Right atrium auricular region (tissue), 2 donors: Measurements from ENCODE around the gene RAB24. TPM values are rescaled to one million over a fixed set of nuclear protein-coding genes. Genes with fewer than 3 reads are reported as not detected.
A peak's percentile ranks its signal among the peaks of the same experiment; 100 is the strongest.

ENCODE experiments used
- DNase-seq: peaks from one replicate; pipeline ENCODE4 v3.0.0-alpha.2; 2019; ENCODE audit warnings: low spot score
- H3K27ac ChIP-seq, 2 donors: fragments of 200-600 bp; sonication (generic); 1 replicate in 1 of 2; 2 replicates in 1 of 2; pipeline ENCODE4 v1.5.1; 2016 to 2019
- H3K27me3 ChIP-seq, 2 donors: fragments of 200-600 bp; sonication (generic); one replicate each; pipeline versions ENCODE4 v1.5.1 to v1.6.0; 2017 to 2019
- H3K36me3 ChIP-seq: fragments of 200-600 bp; sonication (generic); one replicate; pipeline ENCODE4 v1.5.1; 2016
- H3K4me1 ChIP-seq, 2 donors: fragments of 200-600 bp; sonication (generic); one replicate each; pipeline versions ENCODE4 v1.5.1 to v1.6.0; 2017 to 2019
- H3K4me3 ChIP-seq, 2 donors: fragments of 200-600 bp; sonication (generic); 1 replicate in 1 of 2; 2 replicates in 1 of 2; pipeline ENCODE4 v1.5.1; 2017 to 2019; ENCODE audit warnings: mild to moderate bottlenecking in 1 of 2, moderate library complexity in 1 of 2
- H3K9me3 ChIP-seq, 2 donors: fragments of 200-600 bp; sonication (generic); one replicate each; pipeline ENCODE4 v1.5.1; 2019
- CTCF ChIP-seq, 2 donors: fragments of 200-600 bp; sonication (generic); IDR thresholded peaks; one replicate each; pipeline ENCODE4 v1.5.1; 2019; ENCODE audit warnings: antibody characterized with exemption in 2 of 2
- total RNA-seq, 2 donors: library from RNA; depleted of rRNA; stranded (reverse); fragments of >200 nt; gene quantifications; one replicate each; pipeline ENCODE4 v1.1.0, GENCODE V29; 2016

RAB24 gene
- total RNA-seq, 2 donors from 2014 or later, result 14.8 to 14.9 TPM

DNA sequence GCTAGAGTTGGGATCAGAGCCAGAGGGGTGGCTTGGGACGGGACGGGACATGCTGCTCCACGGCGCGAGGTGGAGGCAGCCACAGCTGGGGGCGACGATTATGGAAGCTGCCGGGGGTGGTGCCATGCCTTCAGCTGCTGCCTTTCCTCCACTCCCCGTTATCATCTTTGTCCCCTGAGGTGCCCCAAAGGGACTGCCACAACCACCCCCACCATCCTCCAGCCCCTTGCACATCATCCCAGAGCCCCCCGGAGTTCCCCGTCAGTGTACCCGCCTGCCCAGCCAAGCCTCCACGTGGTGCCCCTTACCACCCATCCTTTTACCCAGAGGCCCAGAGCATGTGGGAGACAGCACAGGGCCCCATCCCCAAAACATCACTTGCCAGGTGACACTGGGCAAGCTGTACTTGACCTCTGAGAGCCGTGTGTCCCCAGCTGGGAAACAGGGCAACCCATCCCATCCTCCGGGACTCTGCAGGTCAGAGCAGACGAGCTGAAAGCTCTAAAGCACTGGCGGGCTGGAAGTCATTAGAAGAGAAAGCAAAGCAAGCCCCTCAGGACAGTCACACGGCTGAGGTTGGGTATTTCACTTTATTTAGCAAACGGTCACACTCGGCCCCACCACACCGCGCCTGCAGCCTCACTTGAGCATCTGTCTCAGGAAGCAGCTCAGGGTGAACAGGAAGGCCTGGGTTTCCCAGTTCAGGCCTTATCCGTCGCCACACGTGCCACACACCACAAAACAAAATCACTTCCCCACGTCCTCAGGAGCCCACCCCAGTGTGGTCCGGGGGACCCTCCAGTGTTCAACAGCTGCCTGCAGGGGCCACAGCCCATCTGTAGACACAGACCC, 27.7 kb upstream of the RAB24 start:
- no peaks in the 10 kb centered on the region for H3K27me3 ChIP-seq
- DNase-seq, result no peak
- H3K27ac ChIP-seq, result no peak overlapping the region
- peaks cover 0 to 18% of the 10 kb centered on the region in 2 donors for H3K4me1 ChIP-seq
- no peak for TF ChIP-seq CTCF (IDR thresholded peaks at IDR 0.05)
- no peaks in the 10 kb centered on the region for H3K9me3 ChIP-seq
- H3K36me3 ChIP-seq, result peaks cover 51% of the 10 kb centered on the region
- H3K4me3 ChIP-seq, result no peak overlapping the region

DNA sequence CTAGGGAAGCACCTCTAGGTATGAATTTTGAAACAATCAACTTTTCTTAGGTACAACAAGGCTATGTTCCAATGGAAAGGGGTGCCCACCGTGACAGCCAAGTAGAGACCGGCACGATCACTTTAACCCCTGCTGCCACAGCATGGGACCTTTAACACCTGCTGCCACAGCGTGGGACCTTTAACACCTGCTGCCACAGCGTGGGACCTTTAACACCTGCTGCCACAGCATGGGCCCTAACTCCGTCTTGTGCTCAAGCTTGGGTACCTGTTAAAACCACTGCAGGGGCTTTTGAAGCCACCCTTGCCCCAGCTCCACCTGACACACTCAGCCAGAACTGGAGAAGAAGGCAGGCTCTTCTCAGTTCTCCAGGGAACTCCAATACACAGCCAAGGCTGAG, 26.4 kb upstream of the RAB24 start:
- no peak overlapping the region for H3K4me3 ChIP-seq
- no peaks in the 10 kb centered on the region for H3K27me3 ChIP-seq
- H3K9me3 ChIP-seq, result no peaks in the 10 kb centered on the region
- H3K27ac ChIP-seq, result no peak overlapping the region
- H3K36me3 ChIP-seq, result peaks cover 38% of the 10 kb centered on the region
- H3K4me1 ChIP-seq, result peaks cover 0 to 7% of the 10 kb centered on the region in 2 donors
- no peak for DNase-seq
- no peak for TF ChIP-seq CTCF (IDR thresholded peaks at IDR 0.05)

- Histone ChIP-seq H3K4me3 (no peak overlapping the region), H3K9me3 (no peaks in the 10 kb centered on the region), H3K36me3 (peaks cover 27% of the 10 kb centered on the region), H3K27ac (no peak overlapping the region), H3K4me1 (no peaks in the 10 kb centered on the region), H3K27me3 (no peaks in the 10 kb centered on the region)
- DNase-seq, result no peak
- no peak for TF ChIP-seq CTCF (IDR thresholded peaks at IDR 0.05)
These were observed 25.2 kb upstream of the RAB24 start for GRCh38 chr5:177328545-177329231.

GRCh38 chr5:177327539-177328522, 24.3 kb upstream of the RAB24 start:
- DNase-seq, result no peak
- peaks cover 18% of the 10 kb centered on the region for H3K36me3 ChIP-seq
- peak overlapping the region; percentile 33 to 48 for H3K27ac ChIP-seq
- no peak for TF ChIP-seq CTCF (IDR thresholded peaks at IDR 0.05)
- no peaks in the 10 kb centered on the region for H3K9me3 ChIP-seq
- H3K4me3 ChIP-seq, result no peak overlapping the region
- no peaks in the 10 kb centered on the region for H3K27me3 ChIP-seq
- no peaks in the 10 kb centered on the region for H3K4me1 ChIP-seq

- no peaks in the 10 kb centered on the region for H3K9me3 ChIP-seq
- no peak overlapping the region for H3K27ac ChIP-seq
- no peak for TF ChIP-seq CTCF (IDR thresholded peaks at IDR 0.05)
- H3K4me1 ChIP-seq, result no peaks in the 10 kb centered on the region
- no peaks in the 10 kb centered on the region for H3K36me3 ChIP-seq
- H3K27me3 ChIP-seq, result no peaks in the 10 kb centered on the region
- no peak overlapping the region for H3K4me3 ChIP-seq
- no peak for DNase-seq
These were observed 22.4 kb upstream of the RAB24 start for GRCh38 chr5:177325868-177326381.
